Activated CD8-positive, alpha-beta T cell treated with anti-CD3 and anti-CD28 coated beads for 36 hours (primary cell): ENCODE results near the gene SLC5A8. TPM values are rescaled to one million over a fixed set of nuclear protein-coding genes. Genes with fewer than 3 reads are reported as not detected.

ENCODE experiments used
- ATAC-seq: fragments of 200-7000 bp; cut with Tn5 transposase; one replicate; pipeline ENCODE4 v1.10.0; 2021; ENCODE audit warnings: mild to moderate bottlenecking, moderate library complexity
- CTCF ChIA-PET: fragments of 350-600 bp; sonication (Branson Sonifier 250); formaldehyde crosslinking; loops from one replicate; lab custom pipeline; 2021; ENCODE audit warnings: antibody characterized with exemption; lab: Charles Lee
- POLR2A ChIA-PET: fragments of 350-600 bp; sonication (Branson Sonifier 250); formaldehyde crosslinking; loops from one replicate; lab custom pipeline; 2021; ENCODE audit warnings: antibody characterized with exemption; lab: Charles Lee
- DNase-seq: peaks from one replicate; pipeline ENCODE4 v3.0.0-alpha.2; 2020
- H3K27ac Mint-ChIP-seq: one replicate; pipeline ENCODE4 v1.8.0; 2021; ENCODE audit warnings: mild to moderate bottlenecking, mixed read lengths
- H3K27me3 Mint-ChIP-seq: one replicate; pipeline ENCODE4 v1.8.0; 2021; ENCODE audit warnings: mixed read lengths
- H3K36me3 Mint-ChIP-seq: one replicate; pipeline ENCODE4 v1.8.0; 2021; ENCODE audit warnings: low read depth, mixed read lengths
- H3K4me1 Mint-ChIP-seq: one replicate; pipeline ENCODE4 v1.8.0; 2021; ENCODE audit warnings: low read depth, mixed read lengths
- H3K4me3 Mint-ChIP-seq: one replicate; pipeline ENCODE4 v1.8.0; 2021; ENCODE audit warnings: mild to moderate bottlenecking, moderate library complexity, mixed read lengths
- H3K9me3 Mint-ChIP-seq: one replicate; pipeline ENCODE4 v1.8.0; 2021; ENCODE audit warnings: mixed read lengths
- intact Hi-C: fragments of 100-400 bp; cut with micrococcal nuclease; formaldehyde crosslinking; loops from one replicate; pipeline ENCODE4 v1.10.0; 2022
- total RNA-seq, 2 experiments: library from RNA; stranded (reverse); gene quantifications; one replicate each; pipeline ENCODE4 v1.2.3, GENCODE V29; 2021
- TF ChIP-seq, protein P1 (sequence below): fragments of 200-600 bp; IDR thresholded peaks from one replicate; pipeline ENCODE4 v1.8.0; 2022; ENCODE audit warnings: antibody characterized with exemption, mild to moderate bottlenecking

Gene SLC5A8, protein sequence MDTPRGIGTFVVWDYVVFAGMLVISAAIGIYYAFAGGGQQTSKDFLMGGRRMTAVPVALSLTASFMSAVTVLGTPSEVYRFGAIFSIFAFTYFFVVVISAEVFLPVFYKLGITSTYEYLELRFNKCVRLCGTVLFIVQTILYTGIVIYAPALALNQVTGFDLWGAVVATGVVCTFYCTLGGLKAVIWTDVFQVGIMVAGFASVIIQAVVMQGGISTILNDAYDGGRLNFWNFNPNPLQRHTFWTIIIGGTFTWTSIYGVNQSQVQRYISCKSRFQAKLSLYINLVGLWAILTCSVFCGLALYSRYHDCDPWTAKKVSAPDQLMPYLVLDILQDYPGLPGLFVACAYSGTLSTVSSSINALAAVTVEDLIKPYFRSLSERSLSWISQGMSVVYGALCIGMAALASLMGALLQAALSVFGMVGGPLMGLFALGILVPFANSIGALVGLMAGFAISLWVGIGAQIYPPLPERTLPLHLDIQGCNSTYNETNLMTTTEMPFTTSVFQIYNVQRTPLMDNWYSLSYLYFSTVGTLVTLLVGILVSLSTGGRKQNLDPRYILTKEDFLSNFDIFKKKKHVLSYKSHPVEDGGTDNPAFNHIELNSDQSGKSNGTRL
- not detected for total RNA-seq

DNA sequence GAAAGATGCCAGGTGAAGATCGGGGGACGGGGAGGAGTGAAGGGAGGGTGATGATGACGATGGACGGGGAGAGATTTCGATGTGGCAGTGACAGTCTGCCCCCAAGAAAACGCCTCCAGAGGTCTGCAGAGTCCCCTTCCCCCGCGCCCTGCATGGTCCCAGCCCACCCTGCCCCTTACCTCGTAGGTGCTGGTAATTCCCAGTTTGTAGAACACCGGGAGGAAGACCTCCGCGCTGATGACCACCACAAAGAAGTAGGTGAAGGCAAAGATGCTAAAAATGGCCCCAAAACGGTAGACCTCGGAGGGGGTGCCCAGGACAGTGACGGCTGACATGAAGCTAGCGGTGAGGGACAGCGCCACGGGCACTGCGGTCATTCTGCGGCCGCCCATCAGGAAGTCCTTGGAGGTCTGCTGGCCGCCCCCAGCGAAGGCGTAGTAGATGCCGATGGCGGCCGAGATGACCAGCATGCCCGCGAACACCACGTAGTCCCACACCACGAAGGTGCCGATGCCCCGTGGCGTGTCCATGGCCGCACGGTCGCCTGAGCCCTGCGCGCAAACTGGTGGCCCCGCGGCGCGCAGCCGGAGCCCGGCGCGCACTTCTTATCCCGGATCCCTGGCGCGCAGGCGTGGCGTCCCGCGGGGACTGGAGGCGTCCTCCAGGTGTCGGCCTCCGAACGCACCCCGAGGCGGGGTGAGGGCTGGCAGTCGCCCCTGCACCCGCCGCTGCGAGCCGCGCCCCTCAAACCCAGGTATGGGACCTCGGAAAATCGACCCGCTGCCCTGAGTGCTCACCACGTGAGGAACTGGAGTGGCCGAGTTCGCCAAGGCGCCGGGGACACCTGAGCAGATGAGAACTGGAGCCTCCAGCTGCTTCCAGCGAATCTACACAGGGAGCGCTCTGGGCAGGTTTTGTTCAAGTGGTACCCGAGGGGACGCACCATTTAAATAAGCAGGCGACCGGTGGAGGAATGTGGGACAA, at the start of gene SLC5A8:
TSS of gene SLC5A8 (minus strand) at position 920 of the 984 bp plus-strand sequence. CDS start at position 530, 390 bp downstream.
- DNase-seq = no peak
- CTCF ChIA-PET = no interaction called here
- ATAC-seq = no peak
- peaks cover 31% of the 10 kb centered on the region for H3K27me3 Mint-ChIP-seq
- H3K27ac Mint-ChIP-seq = no peak within 1 kb of the TSS
- H3K9me3 Mint-ChIP-seq = no peaks in the 10 kb centered on the region
- POLR2A ChIA-PET = no interaction called here
- TF ChIP-seq, protein P1, sequence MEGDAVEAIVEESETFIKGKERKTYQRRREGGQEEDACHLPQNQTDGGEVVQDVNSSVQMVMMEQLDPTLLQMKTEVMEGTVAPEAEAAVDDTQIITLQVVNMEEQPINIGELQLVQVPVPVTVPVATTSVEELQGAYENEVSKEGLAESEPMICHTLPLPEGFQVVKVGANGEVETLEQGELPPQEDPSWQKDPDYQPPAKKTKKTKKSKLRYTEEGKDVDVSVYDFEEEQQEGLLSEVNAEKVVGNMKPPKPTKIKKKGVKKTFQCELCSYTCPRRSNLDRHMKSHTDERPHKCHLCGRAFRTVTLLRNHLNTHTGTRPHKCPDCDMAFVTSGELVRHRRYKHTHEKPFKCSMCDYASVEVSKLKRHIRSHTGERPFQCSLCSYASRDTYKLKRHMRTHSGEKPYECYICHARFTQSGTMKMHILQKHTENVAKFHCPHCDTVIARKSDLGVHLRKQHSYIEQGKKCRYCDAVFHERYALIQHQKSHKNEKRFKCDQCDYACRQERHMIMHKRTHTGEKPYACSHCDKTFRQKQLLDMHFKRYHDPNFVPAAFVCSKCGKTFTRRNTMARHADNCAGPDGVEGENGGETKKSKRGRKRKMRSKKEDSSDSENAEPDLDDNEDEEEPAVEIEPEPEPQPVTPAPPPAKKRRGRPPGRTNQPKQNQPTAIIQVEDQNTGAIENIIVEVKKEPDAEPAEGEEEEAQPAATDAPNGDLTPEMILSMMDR = no peak
- H3K4me3 Mint-ChIP-seq = no peak within 1 kb of the TSS
- intact Hi-C loops = no loop called here
- no peaks in the 10 kb centered on the region for H3K36me3 Mint-ChIP-seq
- no peaks in the 10 kb centered on the region for H3K4me1 Mint-ChIP-seq

DNA sequence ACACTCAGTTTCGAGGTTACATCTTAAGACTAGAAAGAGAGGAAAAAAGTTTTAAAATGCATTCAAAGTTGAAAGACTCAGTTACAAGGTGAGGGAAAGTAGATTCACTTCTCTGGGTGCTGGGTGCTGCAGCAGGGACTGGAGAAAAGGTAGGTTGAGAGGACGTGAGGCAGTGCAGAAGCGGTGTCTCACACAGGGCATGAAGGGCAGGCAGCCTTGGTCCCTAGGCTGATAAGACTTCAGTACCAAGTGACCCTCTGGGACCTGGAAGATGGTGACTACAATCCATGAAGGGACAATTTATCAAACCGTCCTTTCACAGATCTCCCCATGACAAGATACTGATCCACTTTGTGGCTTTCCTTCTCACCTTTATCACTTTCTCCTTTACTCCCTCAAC, 47.3 kb upstream of the SLC5A8 start:
- peaks cover 4% of the 10 kb centered on the region for H3K27me3 Mint-ChIP-seq
- TF ChIP-seq, protein P1 = no peak
- no peaks in the 10 kb centered on the region for H3K9me3 Mint-ChIP-seq
- H3K4me3 Mint-ChIP-seq = no peak overlapping the region
- no peaks in the 10 kb centered on the region for H3K4me1 Mint-ChIP-seq
- DNase-seq (no peak), ATAC-seq (no peak)
- POLR2A ChIA-PET = no interaction called here
- H3K27ac Mint-ChIP-seq = no peak overlapping the region
- no peaks in the 10 kb centered on the region for H3K36me3 Mint-ChIP-seq
- CTCF ChIA-PET = no interaction called here
- intact Hi-C loops = no loop called here

DNA sequence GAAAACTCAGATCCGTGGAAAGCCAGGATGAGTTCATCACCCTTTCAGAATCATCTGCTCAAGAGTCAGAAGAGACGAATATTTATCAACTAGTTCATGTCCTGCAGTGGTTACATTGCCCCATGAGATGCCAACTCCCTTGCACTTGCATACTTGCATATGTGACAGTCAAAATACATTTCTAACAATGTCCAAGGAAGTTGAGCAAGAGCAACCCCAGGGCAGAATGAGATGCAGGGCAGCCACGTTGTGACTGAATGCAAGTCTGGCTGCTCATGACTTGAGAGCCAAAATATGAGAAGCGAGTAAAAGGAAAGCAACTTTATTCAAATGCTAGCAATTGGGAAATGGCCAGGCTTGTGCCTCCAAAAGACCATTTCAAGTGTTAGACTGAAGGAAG, 46.2 kb upstream of the SLC5A8 start:
- DNase-seq (no peak), ATAC-seq (no peak)
- intact Hi-C loops = no loop called here
- Mint-ChIP-seq H3K27me3 (peaks cover 4% of the 10 kb centered on the region), H3K9me3 (no peaks in the 10 kb centered on the region), H3K27ac (no peak overlapping the region), H3K36me3 (no peaks in the 10 kb centered on the region), H3K4me3 (no peak overlapping the region), H3K4me1 (no peaks in the 10 kb centered on the region)
- CTCF ChIA-PET = no interaction called here
- TF ChIP-seq, protein P1 = no peak
- POLR2A ChIA-PET = no interaction called here

DNA sequence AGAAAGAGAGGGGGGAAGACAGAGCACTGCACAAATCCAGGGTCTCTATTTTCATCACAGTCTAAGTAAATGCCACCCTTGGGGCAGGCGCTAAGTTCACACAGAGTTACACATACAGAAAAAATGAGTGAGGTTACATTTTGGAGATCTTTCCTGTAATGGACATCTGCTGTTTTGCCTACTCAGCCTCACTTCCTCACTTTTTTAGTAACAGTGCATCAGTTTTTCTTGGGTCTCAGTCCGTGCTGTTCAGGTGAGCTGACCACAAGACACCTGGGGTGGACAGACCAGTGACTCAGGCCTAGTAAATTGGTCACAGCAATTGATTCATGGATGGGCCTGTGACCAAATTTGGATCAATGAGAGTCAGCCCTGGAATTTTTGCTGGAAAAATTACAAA, 33.6 kb upstream of the SLC5A8 start:
- peaks cover under 1% of the 10 kb centered on the region for H3K27me3 Mint-ChIP-seq
- H3K9me3 Mint-ChIP-seq = no peaks in the 10 kb centered on the region
- DNase-seq (no peak), ATAC-seq (no peak)
- CTCF ChIA-PET = no interaction called here
- intact Hi-C loops = no loop called here
- TF ChIP-seq, protein P1 = no peak
- no peaks in the 10 kb centered on the region for H3K4me1 Mint-ChIP-seq
- H3K27ac Mint-ChIP-seq = no peak overlapping the region
- POLR2A ChIA-PET = interaction anchor here (1.1 kb wide), 1 partner anchor 652 kb away, joined by 3 read pairs; no protein-coding TSS in a partner anchor
- H3K4me3 Mint-ChIP-seq = no peak overlapping the region
- H3K36me3 Mint-ChIP-seq = no peaks in the 10 kb centered on the region
